ENCODE measurements around the gene DYNC1LI2.

DYNC1LI2 gene

DNA sequence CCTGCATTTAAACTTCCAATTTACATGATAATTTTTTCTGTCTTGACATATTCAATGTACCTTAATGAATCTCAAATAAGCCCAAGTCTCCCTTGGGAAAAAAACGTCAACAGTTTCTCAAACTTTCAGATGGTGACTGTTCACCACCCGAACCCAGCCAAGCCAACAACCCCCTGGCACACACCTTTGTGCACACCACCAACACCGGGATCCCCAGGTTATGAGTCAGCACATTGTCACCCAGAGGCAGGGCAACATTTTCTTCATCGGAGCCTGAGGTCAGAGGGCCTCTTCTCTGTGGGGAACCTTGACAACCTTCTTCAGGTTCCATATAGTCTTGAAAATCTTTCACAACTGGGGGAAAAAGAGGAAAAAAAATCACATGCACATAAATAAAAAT, 15.5 kb downstream of the DYNC1LI2 start:
- DNase-seq = no peak

DNA sequence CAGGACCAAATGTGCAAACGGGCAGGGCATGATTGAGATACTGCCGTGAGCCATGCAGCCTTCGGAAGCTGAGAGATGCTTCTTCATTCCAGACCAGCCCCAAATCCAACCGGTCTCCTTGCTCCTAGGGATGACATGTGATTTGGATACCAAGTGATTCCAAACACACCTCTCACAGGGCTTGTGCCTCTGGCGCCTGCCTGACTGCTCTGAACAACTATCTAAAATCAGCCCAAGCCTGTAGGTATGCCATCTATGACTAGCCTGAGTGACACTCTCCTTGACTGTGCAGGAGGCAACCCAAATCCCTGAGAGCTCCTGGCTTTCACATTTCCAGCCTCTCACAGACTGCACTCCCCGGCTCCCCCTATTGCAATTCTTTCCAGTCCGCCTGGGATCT, 20.3 kb downstream of the DYNC1LI2 start:
- DNase-seq = no peak

DNA sequence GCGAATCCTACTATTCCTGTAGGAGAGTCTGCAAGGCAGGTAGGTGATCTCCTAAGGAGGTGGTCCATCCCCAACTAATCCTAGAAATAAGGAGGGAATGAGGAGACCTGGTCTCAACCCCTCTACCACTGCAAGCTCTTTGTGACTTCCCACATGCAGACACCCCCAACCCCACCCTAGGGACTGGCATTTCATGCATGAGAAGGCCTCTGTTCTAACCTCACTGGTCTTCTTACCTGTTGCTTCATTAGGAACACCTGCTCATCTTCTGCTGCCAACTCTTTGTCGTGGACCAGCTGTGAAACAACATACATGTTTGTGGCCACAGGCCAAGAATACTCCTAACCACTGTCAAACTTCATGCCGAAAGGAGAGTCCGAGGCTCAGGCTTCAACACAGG, 22.6 kb downstream of the DYNC1LI2 start:
- DNase-seq = no peak

DNA sequence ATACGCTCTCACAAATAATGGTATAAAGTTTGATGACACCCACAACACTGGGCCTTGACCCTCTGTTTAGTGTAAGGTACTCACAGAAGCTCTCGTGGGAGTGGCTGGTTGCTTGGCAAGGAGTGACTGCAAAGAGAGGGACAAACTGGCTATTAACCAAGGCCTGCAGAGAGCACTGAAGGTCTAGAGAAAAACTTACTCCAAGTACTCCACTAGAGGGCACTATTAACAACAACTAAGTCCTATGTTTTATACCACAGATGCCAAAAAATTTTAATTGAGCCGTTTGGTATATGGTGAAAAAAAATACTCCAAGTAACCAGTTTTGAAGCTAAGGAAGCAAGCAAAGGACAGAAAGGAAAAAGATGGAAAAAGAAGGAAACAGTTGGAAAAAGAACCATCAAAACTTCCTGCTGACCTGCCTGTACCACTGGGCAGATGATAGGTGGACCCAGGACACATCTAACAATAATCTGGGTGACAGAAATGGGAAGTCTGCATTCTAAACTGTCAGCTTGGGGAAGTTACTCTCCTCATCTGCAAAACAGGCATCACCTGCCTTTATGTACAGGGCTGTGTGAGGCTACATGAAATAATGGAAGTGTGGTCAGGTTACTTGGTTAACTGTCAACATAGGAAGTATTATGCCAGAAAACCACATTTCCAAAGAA, 23.2 kb downstream of the DYNC1LI2 start:
- no peak for DNase-seq

DNA sequence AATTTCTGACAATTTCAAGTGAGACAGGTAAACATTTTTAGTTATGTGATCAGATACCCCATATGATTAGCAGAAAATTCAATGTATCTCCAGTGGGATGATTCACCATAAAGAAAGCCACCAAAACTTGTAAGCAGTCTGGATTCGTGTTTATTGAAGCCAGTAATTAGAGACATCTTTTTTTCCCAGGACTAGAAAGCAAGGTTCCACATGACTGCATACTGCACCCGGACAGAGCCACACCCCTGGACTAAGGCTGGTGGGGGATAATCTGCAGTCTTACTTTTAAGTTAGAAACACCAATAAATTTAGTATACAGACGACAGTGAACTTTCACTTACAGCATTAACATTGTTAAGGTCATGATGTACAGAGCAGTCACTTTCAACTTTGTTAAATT, 30.6 kb downstream of the DYNC1LI2 start:
- no peak for DNase-seq

DNA sequence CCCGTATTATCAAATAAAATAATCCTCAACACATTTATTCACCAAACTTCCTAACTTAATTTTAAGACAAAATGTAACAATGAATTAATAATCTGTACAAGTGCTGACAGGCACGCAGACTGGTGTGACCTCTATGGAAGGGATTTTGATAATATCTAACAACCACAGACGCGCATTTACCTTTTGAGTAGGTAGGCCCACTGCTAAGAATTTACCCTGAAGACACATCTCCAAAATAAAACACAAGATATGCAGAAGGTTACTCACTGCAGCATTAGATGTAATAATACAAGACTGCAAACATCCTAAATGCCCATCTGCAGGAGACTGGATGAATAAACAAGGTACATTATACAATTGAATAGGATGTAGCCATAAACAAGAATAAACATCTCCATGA, 32.2 kb downstream of the DYNC1LI2 start:
- DNase-seq = no peak

DNA sequence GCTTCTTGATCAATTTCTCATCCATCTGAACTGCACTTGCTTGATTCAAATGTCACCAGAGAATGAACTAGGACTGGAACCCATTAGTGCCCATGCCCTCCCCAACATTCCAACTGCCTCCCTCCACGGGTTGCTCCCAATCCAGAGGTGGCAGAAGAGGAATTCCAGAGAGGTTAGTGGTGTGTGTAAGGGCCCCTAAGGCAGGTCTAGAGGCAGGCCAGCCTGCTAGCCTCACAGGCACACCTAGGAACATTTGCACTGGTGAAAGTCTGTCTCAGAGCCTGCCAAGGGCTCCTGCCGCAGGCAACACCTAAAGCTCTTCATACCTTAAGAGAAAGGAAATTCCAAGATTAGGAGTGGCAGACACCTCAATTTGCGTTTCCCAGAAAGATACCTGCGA, 33.6 kb downstream of the DYNC1LI2 start:
- no peak for DNase-seq

DNA sequence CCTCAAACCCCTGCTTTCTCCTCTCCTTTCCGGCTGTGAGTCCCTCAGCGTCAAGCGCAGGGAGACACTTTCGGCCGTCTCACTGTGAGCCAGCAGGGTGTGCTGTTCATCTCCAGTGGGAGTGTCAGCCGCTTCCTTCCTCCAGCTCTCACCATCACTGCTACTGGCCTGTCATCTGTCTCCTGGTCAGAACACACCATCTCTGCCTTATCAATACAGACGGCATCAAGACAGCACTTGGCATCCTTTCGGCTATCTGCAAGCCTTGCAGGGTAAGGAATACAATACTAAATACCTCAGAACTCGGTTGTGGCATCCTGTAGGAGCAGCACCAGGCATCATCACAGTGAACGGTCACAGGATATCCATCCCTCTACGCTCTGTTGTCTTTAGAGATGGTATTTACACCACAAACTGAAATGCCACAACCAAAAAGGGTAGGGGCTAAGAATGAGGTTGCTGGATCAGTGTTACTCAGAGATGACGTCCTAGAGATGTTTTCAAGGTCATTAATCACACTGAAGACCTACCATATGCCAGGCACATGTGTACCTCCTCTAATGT, 34.2 kb downstream of the DYNC1LI2 start:
- no peak for DNase-seq

DNA sequence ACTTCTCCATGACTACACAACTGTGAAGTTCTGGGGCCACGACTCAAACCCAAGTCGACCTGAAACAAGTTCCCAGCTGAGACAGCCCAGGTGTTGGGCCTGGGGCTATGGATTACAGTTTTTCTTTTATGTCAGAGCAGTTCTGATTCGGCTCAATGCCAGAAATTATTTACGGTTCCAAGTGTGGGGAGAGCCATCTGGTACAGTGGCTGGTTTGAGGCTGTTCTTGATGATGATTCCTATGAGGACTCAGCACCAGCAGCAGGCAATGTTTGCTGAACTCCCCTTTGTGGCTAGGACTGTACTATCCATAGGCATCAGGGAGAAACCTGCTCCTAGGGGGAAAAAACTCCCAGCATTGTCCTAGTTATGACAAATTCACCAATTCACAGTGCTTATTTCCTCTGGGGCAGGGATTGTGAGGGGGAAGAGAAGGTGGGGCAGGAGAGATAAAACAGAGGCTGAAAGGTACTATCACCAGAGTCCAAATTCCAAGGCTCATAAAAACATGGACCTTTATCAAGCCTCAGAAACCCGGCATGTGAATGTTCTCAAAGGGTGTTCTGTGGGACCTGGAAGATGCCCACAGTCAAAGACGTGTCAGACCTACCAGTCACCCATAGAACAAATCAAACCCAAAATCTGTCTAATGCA, 36.6 kb downstream of the DYNC1LI2 start:
- no peak for DNase-seq

DNA sequence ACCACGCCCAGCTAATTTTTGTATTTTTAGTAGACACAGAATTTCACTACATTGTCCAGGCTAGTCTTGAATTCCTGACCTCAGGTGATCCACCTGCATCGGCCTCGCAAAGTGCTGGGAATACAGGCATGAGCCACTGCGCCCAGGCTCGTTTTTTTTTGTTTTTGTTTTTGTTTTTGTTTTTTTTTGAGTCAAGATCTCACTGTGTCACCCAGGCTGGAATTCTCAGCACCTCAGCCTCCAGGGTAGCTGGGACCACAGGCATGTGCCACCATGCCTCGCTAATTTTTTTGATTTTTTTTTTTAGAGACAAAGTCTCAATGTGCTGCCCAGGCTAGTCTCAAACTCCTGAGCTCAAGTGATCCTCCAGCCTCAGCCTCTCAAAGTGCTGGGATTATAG, 37.3 kb downstream of the DYNC1LI2 start:
- DNase-seq = no peak

DNA sequence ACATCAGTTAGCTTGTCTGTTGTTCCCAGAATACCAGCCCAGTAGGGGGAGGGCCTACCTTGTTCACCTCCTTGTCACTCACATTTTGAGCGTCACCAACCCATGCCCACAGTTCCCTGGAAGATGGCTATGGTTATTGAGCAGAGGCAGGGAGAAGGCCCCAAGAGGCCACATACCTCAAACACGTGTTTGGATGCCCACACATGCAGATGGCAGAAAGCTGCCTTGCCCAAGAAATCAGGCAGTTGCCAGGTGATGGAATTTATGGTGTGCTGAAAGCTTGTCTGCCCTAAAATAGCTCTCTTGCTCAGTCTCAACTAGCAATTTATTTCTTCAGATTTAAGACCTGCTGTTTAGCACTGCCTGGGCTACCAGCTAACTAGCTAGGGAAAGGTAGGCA, 38.3 kb downstream of the DYNC1LI2 start:
- DNase-seq = no peak

DNA sequence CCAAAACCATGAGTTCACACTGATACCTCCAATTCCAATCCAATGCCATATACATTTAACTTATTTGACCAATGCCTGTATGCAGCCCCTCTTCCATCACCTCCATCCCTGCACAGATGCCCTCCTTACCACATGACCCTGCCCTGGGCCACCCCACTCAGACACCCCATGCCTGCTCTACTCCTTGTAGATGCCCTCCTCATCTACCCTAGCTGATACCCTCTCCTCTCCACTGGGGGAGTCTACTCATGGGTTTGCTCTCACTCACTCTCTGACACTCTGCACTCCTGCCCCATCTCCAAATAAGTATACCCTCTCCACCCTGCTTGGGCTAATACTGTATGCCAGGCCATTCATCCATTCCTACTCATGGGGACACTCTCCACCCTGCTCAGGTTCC, 38.9 kb downstream of the DYNC1LI2 start:
- DNase-seq = no peak

DNA sequence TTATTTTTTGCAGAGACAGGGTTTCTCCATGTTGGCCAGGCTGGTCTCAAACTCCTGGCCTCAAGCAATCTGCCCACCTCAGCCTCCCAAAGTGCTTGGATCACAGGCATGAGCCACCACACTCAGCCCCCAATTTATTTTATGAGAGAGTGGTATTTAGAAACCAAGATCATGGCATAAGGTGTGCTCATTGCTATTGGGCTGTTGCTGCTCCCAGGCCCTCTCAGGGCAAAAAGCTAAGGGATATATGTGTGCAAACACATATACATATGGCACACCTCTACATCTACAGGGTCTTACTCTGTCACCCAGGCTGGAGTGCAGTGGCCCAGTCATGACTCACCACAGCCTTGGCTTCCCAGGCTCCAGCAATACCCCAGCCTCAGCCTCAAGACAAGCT, 39.8 kb downstream of the DYNC1LI2 start:
- DNase-seq = no peak

DNA sequence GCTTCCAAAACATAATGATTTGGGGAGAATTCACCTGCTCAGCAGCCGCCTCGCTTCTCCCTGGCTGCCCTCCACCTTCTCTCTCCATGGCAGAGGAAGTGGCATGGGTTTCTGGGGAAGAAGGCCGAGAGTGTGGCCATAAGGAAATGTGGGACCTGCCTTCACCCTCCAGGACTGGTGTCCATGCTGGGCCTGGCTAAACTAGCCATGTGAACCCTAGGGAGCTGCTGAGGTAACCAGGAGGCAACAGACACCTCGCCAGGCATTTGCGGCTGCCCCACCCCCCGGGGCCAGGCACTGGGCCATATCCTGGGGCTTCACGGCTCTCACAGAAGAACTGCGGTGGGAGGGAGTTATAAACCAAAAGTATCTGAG, 44.9 kb downstream of the DYNC1LI2 start:
- no peak for DNase-seq

DNA sequence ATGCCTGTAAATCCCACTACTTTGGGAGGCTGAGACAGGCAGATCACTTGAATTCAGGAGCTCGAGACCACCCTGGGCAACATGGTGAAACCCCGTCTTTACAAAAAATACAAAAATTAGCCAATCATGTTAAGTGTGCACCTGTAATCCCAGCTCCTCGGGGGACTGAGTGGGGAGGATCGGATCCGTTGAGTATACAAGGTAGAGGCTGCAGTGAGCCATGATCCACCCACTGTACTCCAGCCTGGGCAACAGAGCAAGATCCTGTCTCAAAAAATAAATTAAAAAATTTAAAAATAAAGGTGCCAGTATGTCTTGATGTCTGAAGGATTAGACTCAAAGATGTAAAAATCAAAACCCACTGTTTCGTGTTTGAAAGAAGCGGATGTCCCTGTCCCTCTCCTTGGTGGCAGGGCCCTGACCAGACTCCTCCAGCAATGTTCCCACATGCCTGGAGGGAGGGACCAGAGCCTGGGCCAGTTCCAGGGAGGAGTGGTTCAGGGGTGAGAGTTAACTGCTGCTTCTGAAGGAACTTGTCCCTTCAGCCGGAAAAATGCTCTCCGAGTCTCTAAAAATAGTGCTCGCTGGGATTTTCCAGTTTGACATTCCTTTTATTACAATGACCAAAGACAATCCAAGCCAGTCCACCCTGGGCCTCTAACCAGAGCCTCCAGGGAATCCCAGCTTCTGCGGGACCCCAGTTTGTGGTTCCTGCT, 45.5 kb downstream of the DYNC1LI2 start:
- no peak for DNase-seq

DNA sequence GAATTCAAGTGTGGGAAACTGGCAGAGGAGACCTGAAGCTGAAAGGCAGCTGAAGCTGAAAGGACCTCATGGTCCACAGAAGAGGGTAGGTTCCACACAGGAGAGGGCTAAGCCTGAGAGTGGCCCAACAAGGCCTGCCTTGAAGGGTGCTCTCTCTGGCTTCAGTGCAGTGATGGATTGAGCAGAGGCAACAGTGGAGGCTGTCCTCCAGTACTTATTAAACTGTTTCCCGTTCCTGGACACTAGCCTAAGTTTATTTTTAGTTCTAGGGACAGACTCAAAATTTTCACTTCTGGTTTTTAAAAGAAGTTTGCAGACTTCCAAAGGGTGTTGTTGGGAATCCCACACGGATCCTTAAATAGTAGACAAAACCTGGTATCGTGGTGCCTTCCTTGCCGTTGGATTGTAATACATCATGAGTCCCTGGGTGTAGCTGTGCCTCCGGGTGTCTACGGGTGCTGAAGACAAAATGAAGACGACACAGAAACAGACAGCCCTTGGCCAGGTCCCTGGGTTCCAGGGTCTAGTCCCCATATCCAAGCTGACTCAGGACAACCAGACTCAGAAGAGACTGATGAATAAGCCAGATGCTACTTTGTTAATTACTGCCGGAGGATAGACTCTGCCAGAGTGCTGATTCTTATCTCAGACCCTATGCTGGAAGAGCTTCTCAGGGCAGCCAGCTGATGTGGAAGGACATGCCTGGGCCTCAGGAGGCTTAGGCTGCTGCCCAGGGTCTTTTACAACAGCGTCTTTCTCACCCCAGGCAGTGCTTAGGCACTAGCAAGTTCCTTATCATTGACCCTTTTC, 47.8 kb downstream of the DYNC1LI2 start:
- no peak for DNase-seq

DNA sequence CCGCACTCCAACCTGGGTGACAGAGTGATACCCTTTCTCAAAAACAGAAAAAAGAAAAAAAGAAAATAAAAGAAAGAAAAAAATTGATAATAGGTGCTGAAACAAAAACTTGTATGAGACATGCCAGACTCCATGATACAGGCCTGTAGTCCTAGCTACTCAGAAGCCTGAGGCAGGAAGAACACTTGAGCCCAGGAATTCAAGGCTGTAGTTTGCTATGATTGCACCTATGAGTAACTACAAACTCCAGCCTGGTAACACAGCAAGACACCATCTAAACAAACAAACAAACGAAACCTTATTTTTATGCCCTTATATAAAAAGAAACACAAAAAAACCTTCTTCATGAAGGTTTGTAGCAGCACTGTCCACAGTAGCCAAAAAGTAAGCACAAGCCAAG, 49.9 kb downstream of the DYNC1LI2 start:
- no peak for DNase-seq

DNA sequence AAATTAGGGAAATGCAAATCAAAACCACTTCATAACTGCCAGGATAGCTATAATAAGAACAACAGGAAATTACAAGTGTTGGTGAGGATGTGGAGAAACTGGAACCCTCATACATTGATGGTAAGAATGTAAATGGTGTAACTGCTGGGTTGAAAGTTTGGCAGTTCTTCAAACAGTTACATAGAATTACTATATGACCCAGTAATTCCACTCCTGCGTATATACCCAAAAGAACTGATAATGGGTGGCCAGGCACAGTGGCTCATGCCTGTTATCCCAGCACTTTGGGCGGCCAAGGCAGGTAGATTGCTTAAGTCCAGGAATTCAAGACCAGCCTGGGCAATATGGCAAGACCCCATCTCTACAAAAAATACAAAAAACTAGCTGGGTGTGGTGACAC, 50.4 kb downstream of the DYNC1LI2 start:
- DNase-seq = no peak

DNA sequence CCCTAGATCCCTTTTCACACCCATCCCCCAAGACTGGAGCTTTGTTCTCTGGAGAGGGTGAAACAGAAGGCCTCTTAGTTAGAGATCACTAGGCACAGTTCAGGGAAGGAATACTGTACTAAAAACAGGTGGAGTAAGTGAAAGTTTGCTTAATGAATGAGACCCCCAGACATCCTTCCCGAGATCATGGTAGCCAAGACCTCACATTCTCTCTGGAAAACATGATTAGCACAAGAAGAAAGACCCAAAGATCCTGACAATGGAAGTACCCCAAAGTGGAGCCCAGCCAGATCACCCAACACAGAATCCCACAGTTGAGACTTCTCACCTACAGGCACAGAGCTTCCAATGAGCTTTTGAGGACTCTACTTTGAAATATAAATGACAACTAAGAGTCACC, 51.5 kb downstream of the DYNC1LI2 start:
- no peak for DNase-seq

DNA sequence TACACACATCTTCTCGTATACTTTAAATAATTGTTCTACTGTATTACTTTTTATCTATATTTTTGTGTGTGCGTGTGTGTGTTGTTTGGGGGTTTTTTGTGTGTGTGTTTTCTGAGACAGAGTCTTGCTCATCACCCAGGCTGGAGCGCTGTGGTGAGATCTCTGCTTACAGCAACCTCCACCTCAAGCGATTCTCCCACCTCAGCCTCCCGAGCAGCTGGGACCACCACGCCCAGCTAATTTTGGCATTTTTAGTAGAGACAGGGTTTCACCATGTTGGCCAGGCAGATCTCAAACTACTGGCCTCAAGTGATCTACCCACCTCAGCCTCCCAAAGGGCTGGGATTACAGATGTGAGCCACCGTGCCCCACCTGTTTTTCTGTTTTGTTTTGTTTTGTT, 53.4 kb downstream of the DYNC1LI2 start:
- no peak for DNase-seq

DNA sequence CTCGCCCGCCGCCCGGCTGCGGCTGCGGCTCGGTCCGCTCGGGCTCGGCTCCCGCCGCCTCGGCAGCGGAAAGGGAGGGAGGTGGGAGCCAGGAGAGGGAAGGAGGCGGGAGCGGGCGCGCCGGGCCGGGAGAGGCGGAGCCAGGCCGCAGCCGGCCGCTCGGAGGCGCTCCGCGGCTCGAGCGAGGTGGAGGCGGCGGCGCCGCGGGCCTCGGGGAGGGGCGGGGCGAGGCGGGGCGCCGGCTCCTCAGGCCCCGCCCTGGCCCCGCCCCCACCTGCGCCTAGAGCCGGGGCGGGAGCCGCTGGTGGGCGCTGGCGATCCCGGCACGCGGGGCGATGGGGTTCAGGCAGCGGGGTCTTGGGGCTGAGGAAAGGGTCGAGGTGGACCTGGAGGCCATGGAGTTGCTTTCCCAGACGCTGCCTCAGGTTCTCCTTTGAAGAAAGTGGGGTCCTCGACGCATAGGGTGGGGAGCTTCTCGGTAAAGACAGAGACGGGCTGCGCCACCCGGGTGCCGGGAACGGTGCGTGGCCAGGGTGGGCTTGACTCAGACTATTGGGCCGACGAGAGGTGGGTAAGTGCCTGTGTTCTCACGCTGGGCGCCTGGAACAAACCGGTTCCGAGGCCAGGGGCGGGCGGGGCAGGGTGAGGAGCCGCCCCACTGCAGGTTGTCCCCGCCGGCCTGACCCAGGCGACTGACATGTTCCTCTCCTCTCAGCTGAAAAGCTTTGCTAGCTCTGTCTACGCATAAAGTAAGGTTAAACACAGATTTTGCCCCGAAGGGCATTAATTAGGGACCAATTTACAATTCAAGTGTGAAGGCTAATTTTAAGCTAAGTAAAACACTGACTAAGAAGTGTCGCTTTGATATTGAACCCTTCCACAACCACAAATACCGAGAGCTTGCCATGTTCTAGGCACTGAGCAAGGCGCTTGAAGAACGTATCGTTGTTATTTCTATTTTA, 54.5 kb downstream of the DYNC1LI2 start, which contains the start of gene CMTM4:
Gene CMTM4, minus strand, starts transcription at position 75 of the 962 bp plus-strand sequence. CDS start 218 bp downstream, outside the sequence.
- DNase-seq = peak; percentile 70 to 76

Measured in activated CD4-positive, alpha-beta T cell treated with anti-CD3 and anti-CD28 coated beads for 4 hours (primary cell).